SU-DHL-6 (cell line): Measurements from ENCODE around the gene ODF2L.

Source experiments
- H2AFZ ChIP-seq: fragments of 200-600 bp; sonication (generic); 2 replicates; pipeline ENCODE4 v1.6.1; 2014; ENCODE audit warnings: low read depth, mild to moderate bottlenecking, moderate library complexity, mixed read lengths, antibody characterized with exemption, low read length; ENCODE audit not compliant: severe bottlenecking
- H3F3A ChIP-seq: fragments of 200-600 bp; shearing (Covaris generic); 2 replicates; pipeline ENCODE4 v1.6.0; 2016; ENCODE audit warnings: antibody characterized with exemption, mild to moderate bottlenecking; ENCODE audit not compliant: insufficient read depth
- H3K27ac ChIP-seq: fragments of 200-600 bp; sonication (generic); 2 replicates; pipeline ENCODE4 v1.5.1; 2016; ENCODE audit warnings: low read depth, mild to moderate bottlenecking, low read length, moderate library complexity, mixed read lengths
- H3K27me3 ChIP-seq: fragments of 200-600 bp; sonication (generic), shearing (Covaris generic); 2 replicates; pipeline ENCODE4 v1.6.0; 2014; ENCODE audit warnings: mild to moderate bottlenecking, low read length
- H3K36me3 ChIP-seq: fragments of 200-600 bp; sonication (generic); 2 replicates; pipeline ENCODE4 v1.6.1; 2014; ENCODE audit warnings: mild to moderate bottlenecking, low read length, mixed read lengths
- H3K4me2 ChIP-seq: fragments of 300-600, 200-600 bp; shearing (Covaris generic), sonication (generic); 2 replicates; pipeline ENCODE4 v1.6.0; 2014; ENCODE audit warnings: low read length, low read depth, mild to moderate bottlenecking; ENCODE audit not compliant: poor library complexity, severe bottlenecking
- H3K4me3 ChIP-seq: fragments of 200-600 bp; sonication (generic); 2 replicates; pipeline ENCODE4 v1.5.1; 2014; ENCODE audit warnings: antibody characterized with exemption, low read length, mild to moderate bottlenecking, mixed read lengths; ENCODE audit not compliant: insufficient read depth, poor library complexity, severe bottlenecking
- H3K79me2 ChIP-seq: fragments of 200-600 bp; sonication (generic); 2 replicates; pipeline ENCODE4 v1.6.1; 2014; ENCODE audit warnings: mild to moderate bottlenecking, low read length, moderate library complexity; ENCODE audit not compliant: insufficient read depth
- H3K9ac ChIP-seq: fragments of 200-600 bp; sonication (generic); 2 replicates; pipeline ENCODE4 v1.7.0; 2014; ENCODE audit warnings: mild to moderate bottlenecking, low read length
- H3K9me2 ChIP-seq: fragments of 200-600 bp; sonication (generic); replicated peaks from 2 replicates; pipeline ENCODE4 v1.6.1; 2014; ENCODE audit warnings: low read length; ENCODE audit not compliant: insufficient read depth
- H3K9me3 ChIP-seq: fragments of 200-600 bp; sonication (generic); 2 replicates; pipeline ENCODE4 v1.6.1; 2014; ENCODE audit warnings: low read length, mixed read lengths; ENCODE audit not compliant: insufficient read depth
- H4K20me1 ChIP-seq: fragments of 200-600 bp; sonication (generic); 2 replicates; pipeline ENCODE4 v1.6.1; 2014; ENCODE audit warnings: low read depth, mild to moderate bottlenecking, antibody characterized with exemption, low read length, moderate library complexity, mixed read lengths
- EZH2phosphoT487 ChIP-seq: fragments of 200-600 bp; sonication (generic), shearing (Covaris generic); conservative IDR thresholded peaks from 2 replicates; pipeline ENCODE4 v1.6.1; 2018; ENCODE audit warnings: mild to moderate bottlenecking, antibody characterized with exemption, low read length, moderate library complexity, mixed read lengths
- TF ChIP-seq, protein P1 (sequence below): fragments of 200-600 bp; sonication (generic); IDR thresholded peaks from one replicate; pipeline ENCODE4 v1.5.1; 2017; ENCODE audit warnings: antibody characterized with exemption, mild to moderate bottlenecking, low read length, moderate library complexity; ENCODE audit not compliant: insufficient read depth, poor library complexity, severe bottlenecking

The ODF2L gene

DNA sequence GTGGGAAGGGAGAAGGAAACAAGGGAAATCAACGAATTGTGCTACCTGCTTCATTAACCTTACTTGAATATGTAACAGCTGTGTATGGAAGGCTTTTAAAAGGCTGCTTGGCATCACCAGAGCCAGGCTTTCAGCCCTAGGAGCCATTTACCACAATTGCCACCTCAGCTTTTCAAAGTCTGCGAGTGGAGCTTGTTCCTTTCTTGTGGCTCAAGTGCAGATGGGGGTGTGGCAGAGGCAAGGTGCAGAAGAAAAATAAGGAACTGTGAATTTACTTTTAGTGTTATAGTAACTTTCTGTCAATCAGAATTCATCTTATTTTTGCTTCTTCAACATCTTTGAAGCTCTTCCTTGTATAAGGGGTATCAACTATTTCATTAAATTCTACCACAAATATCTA is 45.5 kb upstream of the ODF2L start:
- Histone ChIP-seq H3K4me3 (no peak overlapping the region), H3K9ac (no peak overlapping the region), H3K79me2 (no peaks in the 10 kb centered on the region), H3K9me3 (no peaks in the 10 kb centered on the region), H3K4me2 (no peak overlapping the region), H3K36me3 (no peaks in the 10 kb centered on the region), H4K20me1 (no peaks in the 10 kb centered on the region), H3F3A (no peaks in the 10 kb centered on the region), H2AFZ (no peak overlapping the region), H3K27ac (no peak overlapping the region), H3K9me2 (no peaks in the 10 kb centered on the region), H3K27me3 (no peaks in the 10 kb centered on the region)
- TF ChIP-seq EZH2phosphoT487: no peak
- TF ChIP-seq, protein P1, sequence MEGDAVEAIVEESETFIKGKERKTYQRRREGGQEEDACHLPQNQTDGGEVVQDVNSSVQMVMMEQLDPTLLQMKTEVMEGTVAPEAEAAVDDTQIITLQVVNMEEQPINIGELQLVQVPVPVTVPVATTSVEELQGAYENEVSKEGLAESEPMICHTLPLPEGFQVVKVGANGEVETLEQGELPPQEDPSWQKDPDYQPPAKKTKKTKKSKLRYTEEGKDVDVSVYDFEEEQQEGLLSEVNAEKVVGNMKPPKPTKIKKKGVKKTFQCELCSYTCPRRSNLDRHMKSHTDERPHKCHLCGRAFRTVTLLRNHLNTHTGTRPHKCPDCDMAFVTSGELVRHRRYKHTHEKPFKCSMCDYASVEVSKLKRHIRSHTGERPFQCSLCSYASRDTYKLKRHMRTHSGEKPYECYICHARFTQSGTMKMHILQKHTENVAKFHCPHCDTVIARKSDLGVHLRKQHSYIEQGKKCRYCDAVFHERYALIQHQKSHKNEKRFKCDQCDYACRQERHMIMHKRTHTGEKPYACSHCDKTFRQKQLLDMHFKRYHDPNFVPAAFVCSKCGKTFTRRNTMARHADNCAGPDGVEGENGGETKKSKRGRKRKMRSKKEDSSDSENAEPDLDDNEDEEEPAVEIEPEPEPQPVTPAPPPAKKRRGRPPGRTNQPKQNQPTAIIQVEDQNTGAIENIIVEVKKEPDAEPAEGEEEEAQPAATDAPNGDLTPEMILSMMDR: no peak

DNA sequence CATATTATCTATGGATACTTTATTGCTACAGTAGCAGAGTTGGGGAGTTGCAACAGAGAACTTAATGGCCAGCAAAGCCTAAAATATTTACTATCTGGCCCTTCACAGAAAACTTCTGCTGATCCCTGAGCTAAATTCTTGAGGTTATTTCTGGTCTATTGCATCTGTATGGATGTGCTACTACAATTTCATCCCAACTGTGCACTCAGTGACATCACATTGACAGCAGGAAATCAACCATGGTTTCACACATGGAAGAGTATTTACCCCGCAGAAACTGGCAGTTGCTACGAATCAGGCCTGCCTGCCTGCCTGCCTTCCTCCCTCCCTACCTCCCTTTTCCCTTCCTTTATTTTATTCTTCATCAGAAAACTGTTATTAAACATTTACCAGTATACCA is 39.9 kb upstream of the ODF2L start:
- Histone ChIP-seq H3K27me3 (no peaks in the 10 kb centered on the region), H3K36me3 (no peaks in the 10 kb centered on the region), H3K9me3 (no peaks in the 10 kb centered on the region), H3K27ac (no peak overlapping the region), H3K9me2 (no peaks in the 10 kb centered on the region), H3K4me3 (no peak overlapping the region), H3F3A (no peaks in the 10 kb centered on the region), H3K79me2 (no peaks in the 10 kb centered on the region), H3K4me2 (no peak overlapping the region), H4K20me1 (no peaks in the 10 kb centered on the region), H3K9ac (no peak overlapping the region), H2AFZ (no peak overlapping the region)
- TF ChIP-seq EZH2phosphoT487: no peak
- TF ChIP-seq, protein P1: no peak

GRCh38 chr1:86435327-86435726 is 39.2 kb upstream of the ODF2L start:
- TF ChIP-seq EZH2phosphoT487: no peak
- TF ChIP-seq, protein P1: no peak
- H3K27ac ChIP-seq: no peak overlapping the region
- no peaks in the 10 kb centered on the region for H3F3A ChIP-seq

DNA sequence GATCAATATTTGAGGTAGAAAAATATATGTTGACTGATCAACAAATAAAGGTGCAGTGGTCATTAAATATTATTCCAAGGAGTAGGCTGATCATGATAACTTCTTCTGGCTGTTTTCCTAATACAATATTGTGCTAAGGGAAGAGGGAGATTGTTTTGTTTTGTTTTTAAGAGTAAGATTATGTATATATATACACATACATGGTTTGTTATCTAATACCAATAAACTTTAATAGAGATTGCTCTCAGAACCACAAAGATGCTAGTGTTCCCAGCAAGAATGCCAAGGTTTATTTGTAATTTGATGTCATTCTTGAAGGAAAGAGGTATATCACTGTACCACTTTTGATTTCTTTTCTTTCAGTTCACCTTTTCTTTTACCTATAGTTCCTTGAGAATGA is 37.9 kb upstream of the ODF2L start:
- H3K27me3 ChIP-seq: no peaks in the 10 kb centered on the region
- H3F3A ChIP-seq: no peaks in the 10 kb centered on the region
- no peaks in the 10 kb centered on the region for H3K79me2 ChIP-seq
- H3K9me3 ChIP-seq: no peaks in the 10 kb centered on the region
- H3K4me2 ChIP-seq: no peak overlapping the region
- H3K36me3 ChIP-seq: no peaks in the 10 kb centered on the region
- TF ChIP-seq, protein P1: no peak
- no peak overlapping the region for H3K9ac ChIP-seq
- no peak overlapping the region for H3K27ac ChIP-seq
- no peak overlapping the region for H3K4me3 ChIP-seq
- no peaks in the 10 kb centered on the region for H3K9me2 ChIP-seq
- no peaks in the 10 kb centered on the region for H4K20me1 ChIP-seq
- H2AFZ ChIP-seq: no peak overlapping the region

More at GRCh38 chr1:86435327-86435726, 39.2 kb upstream of the ODF2L start:
- Histone ChIP-seq H3K9me2 (no peaks in the 10 kb centered on the region), H2AFZ (no peak overlapping the region), H3K79me2 (no peaks in the 10 kb centered on the region), H4K20me1 (no peaks in the 10 kb centered on the region), H3K9me3 (no peaks in the 10 kb centered on the region), H3K36me3 (no peaks in the 10 kb centered on the region), H3K4me3 (no peak overlapping the region), H3K4me2 (no peak overlapping the region), H3K9ac (no peak overlapping the region), H3K27me3 (no peaks in the 10 kb centered on the region)
